OCI-LY7 (cell line): Measurements from ENCODE around the gene ELAVL3.

Experiments
- EZH2phosphoT487 ChIP-seq: fragments of 200-600 bp; sonication (generic); IDR thresholded peaks from 2 replicates; pipeline ENCODE4 v1.6.1; 2018; ENCODE audit warnings: low read depth, borderline replicate concordance, mild to moderate bottlenecking, mixed run types, antibody characterized with exemption, low read length, moderate library complexity, mixed read lengths
- TF ChIP-seq, protein P1 (sequence below): fragments of 200-600 bp; sonication (generic); conservative IDR thresholded peaks from 2 replicates; pipeline ENCODE4 v1.5.1; 2014; ENCODE audit warnings: mild to moderate bottlenecking, antibody characterized with exemption, low read length, moderate library complexity, mixed read lengths

DNA sequence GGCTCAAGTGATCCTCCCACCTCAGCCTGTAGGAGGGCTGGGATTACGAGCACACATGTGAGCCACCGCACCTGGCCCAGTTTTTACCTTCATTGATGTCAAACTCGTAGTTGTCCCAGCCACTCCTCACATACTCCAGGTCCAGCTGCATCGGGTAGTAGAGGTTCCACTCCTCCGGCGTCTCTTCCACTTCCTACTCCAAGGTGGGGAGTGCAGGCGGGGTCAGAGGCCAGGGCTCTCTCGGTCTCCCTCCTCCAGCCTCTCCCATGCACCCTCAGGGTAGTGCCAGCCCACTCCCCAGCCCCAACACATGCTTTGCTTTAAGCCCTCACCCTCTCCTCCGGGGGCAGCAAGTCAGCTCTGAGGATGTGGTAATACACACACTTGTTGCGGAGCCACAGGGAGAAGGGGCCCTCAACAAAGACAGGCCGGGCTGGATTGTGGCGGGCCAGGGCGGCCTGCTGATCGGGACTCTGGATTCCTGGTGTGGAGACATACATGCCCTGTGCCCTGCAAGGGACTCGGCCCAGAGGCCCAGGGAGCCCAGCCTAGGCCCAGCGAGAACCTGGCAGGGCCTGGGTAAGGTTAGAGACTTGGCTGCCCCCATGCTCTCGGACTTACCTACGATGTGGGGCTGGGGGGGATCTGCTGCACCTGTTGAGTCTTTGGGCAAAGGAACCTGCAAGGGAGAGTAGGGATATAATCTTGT lies 26.7 kb upstream of the ELAVL3 start:
- TF ChIP-seq, protein P1, sequence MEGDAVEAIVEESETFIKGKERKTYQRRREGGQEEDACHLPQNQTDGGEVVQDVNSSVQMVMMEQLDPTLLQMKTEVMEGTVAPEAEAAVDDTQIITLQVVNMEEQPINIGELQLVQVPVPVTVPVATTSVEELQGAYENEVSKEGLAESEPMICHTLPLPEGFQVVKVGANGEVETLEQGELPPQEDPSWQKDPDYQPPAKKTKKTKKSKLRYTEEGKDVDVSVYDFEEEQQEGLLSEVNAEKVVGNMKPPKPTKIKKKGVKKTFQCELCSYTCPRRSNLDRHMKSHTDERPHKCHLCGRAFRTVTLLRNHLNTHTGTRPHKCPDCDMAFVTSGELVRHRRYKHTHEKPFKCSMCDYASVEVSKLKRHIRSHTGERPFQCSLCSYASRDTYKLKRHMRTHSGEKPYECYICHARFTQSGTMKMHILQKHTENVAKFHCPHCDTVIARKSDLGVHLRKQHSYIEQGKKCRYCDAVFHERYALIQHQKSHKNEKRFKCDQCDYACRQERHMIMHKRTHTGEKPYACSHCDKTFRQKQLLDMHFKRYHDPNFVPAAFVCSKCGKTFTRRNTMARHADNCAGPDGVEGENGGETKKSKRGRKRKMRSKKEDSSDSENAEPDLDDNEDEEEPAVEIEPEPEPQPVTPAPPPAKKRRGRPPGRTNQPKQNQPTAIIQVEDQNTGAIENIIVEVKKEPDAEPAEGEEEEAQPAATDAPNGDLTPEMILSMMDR, result no peak
- no peak for TF ChIP-seq EZH2phosphoT487
